NCI-H526 treated with DMSO at 0.1 percent for 48 hours (cell line): Measurements from ENCODE around the gene SPSB4.

Experiments used
- DNase-seq: peaks from one replicate; lab custom pipeline; 2025; lab: John Stamatoyannopoulos, UW

The SPSB4 gene

DNA sequence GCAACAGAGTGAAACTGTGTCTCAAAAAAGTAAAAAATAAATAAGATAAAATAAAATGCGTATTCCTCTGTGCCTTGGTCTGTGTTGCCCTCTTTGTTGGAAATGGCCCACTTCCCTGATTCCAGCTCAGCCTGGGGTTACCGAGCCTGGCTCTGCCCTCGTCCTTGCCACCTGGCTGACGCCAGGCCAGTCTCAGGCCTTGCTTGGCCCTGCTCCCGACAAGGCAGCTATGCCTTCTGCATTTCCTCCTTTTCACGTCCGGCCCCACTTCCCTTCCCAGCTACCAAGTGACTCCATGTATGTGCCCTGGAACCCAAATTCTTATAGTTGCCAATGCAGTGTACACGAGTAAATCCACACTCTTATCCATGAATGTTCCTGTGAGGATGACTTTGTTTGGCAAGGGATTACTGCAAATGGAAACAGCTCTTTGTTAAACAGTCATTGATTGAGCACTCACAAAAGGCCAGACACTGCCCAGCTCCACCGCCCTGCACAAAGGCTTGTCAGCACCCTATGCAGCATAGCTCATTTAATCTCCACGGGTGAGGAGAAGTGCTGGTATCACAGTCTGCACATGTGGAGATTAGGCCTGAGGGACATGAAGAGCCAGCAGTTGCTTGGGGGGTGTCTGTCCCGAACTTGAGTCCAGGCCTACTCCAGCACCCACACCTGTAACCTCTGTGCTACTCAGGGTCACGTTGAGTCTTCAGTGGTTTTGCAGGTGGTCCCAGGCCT, 25.1 kb downstream of the SPSB4 start:
- DNase-seq = no peak

DNA sequence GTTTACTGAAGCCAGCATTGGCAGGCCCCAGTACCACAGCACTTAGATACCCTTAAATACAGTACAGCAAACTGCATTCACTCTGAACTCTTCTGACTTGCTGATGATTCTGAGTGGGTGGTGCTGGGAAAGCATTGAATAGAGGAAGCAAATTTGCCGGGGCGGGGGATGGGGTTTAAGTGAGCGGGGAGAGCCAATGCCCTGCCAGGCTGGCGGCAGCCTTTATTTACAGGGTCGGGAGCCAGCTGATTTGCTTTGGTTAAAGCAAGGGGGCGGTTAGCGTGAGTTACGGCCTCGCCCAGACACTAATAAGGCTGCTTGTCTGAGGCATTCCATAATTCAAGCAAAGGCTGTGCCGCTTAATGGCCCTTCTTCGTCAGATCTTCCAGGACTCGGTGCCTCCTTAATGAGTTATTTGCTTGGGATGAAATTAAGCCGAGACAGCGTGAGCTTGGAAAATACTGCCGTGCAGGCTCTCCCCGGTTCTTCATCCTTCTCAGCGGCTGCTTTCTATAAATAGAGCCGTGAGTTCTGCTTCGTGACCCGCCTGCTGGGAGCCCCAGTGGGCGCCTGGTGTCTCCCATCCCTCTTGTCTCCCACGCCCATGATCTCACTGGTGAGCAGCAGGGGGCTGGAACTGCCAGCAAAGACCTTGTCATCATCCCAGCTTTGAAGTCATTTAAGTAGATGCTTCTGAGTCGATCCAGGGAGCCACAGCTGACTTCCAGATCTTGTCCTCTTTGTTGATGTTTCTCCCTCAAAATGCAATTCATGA, 25.8 kb downstream of the SPSB4 start:
- peak; percentile 51 for DNase-seq

- no peak for DNase-seq
These were observed 26.5 kb downstream of the SPSB4 start for GRCh38 chr3:141077631-141078030.

DNA sequence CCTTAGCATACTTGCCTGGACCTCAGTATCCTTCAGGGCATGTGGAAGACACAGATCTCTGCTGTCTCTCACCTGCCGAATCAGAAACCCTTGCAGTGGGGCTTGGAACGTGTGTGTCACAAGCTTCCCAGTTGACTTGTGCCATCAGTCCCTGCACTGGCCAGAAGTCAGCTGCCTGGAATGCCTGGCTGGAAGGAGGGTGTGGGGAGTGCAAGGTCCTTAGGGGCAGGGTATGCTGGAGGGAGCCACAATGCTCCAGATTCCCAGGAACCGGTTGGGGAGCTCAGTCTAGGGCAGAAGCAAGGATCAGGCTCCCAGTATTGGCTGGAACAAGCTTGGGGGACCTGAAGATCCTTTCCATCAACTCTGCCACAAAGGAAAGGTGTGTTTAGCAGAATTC, 27.1 kb downstream of the SPSB4 start:
- DNase-seq = no peak

- DNase-seq = no peak
These were observed 29.3 kb downstream of the SPSB4 start for GRCh38 chr3:141080431-141080830.

- no peak for DNase-seq
These were observed 30.1 kb downstream of the SPSB4 start for GRCh38 chr3:141081141-141081795.

DNA sequence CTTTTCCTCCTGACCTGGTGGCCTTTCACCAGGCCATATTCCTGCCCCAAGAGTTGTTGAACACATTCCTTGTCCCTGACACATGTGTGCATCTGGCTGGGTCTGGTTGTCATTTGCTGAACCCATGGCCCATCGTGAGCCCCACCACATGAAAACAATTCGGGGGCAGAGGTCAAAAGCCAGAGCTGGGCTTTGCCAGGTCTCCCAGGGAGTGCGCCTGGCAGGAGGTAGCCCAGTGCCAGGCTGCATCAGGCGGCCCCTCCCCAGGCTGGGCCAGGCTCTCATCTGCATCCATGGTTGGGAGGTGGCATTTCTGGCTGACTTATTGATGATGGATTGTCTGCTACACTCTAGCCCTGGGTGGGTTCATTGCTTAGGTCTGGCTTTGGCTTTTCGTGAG, 30.9 kb downstream of the SPSB4 start:
- no peak for DNase-seq

- DNase-seq = no peak
These were observed 32.1 kb downstream of the SPSB4 start for GRCh38 chr3:141083226-141083625.

- DNase-seq = no peak
These were observed 32.9 kb downstream of the SPSB4 start for GRCh38 chr3:141083836-141084649.

DNA sequence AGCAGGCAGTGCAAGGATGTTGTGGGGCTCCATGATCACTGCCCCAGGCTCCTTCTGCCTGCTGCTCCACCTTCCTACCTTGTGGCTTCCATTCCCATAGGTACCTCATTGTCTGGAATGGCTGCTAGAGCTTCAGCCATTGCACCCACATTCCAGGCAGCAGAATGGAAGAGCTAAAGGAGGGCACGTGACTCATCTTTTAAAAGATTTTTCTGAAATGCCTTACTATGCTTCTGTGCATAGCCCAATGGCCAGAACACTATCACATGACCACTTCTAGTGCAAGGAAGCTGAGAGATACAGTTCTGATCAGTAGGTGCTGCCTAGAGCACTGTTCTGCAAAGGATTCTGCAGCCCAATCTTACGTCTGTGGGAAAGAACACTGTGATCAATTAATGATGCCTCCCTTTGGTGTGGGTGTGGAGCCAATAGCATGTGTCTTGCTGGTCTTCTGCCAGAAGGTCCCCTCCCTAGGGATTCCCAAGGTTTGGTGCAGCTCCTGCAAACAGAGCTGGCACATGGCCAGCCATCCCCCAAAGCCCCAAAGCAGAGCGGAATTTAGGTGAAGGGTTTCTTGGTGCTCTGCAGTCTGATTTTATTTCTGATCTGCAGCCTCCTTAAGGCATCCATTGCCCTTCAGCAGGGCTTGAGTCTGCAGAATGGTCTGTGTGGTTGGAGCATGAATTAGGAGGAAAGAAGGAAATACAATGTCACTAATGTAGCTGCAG, 34.4 kb downstream of the SPSB4 start:
- DNase-seq = no peak

DNA sequence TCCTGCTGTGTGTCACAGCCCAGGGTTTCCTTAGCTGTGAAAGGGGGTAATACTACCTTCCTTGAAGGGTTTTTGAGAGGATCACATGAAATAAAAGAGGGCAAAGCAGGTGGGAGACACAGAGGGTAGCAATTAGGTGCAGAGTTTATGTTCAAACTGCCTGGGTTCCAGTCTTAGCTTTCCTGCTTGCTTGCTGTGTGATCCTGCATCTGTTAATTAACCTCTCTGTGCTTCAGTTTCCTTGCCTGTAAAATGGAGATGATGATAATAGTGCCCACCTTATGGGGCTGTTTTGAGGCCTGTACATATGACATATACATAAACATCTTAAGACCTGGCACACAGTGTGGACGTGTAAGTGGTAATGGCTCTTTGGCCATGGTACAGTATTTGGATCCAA, 35.0 kb downstream of the SPSB4 start:
- no peak for DNase-seq

DNA sequence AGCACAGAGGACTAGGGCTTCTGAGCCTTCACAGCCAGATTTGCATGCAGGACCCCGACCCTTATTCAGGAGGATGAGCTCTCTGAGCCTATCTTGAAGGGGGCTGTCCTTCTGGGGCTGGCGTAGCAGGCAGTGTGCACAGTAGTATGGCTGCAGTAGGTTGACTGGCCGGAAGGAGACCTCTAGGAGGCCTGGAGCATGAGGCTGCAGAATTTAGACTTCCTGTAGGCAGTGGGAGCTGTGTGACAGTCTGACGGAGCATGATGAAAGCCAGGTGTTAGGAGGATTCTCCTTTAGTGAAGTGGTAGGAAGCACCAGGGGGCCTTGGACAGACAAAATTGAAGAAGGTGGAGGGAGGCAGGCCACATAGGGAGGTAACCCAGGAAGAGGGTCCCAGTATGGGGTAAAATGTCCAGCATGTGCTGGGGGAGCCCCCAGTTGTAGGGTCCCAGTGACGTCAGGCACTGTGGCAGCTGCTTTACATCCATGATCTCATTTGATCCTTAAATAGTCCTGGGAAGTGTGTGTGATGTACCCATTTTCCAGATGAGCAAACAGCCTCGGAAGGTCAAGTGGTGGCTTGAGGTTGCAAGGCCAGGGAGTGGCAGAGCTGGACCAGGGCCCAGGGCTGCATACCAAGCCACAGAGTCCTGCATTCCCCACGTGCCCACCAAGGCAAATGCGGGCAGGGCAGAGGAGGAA, 36.1 kb downstream of the SPSB4 start:
- no peak for DNase-seq

DNA sequence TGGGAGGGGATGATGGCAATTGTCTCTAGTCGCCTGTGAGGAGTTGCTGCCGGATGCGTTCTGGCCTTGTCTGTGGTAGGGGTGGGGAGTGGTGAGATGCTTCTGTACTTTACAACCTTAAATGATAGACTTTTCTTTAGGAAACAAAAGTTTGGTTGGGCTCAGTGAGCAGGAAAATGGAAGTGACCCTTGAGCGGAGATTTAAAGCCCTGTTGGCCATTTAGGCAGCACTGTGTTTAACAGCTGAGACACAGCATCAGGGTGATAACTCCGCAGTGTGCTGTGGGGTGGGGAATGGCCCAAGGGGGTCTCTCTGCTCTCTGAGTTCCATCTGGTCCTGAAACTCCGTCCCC, 36.6 kb downstream of the SPSB4 start:
- no peak for DNase-seq

GRCh38 chr3:141089339-141090152, 38.4 kb downstream of the SPSB4 start:
- no peak for DNase-seq

- DNase-seq = no peak
These were observed 40.3 kb downstream of the SPSB4 start for GRCh38 chr3:141091426-141091825.

DNA sequence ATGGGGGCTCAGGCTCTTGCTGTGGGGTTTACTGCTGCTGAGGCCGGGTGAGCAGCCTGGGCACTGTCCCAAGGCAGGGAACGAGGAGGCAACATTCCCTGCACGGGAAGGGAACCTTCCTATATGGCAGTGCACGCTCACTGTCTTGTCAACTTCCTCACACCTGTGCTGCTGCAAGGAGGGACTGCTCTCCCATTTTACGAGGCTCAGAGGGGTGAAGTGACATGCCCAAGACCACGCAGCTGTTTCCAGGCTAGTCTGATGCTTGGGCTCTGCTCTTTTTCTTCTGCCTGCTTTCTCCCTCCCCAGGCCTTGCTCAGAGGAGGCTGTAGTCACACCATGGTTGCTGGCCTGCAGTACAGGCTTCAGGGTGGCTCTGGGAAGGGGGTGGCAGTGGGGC, 41.5 kb downstream of the SPSB4 start:
- DNase-seq = no peak

GRCh38 chr3:141093397-141093796, 42.2 kb downstream of the SPSB4 start:
- DNase-seq = no peak

GRCh38 chr3:141093971-141094684, 43.0 kb downstream of the SPSB4 start:
- DNase-seq = no peak

DNA sequence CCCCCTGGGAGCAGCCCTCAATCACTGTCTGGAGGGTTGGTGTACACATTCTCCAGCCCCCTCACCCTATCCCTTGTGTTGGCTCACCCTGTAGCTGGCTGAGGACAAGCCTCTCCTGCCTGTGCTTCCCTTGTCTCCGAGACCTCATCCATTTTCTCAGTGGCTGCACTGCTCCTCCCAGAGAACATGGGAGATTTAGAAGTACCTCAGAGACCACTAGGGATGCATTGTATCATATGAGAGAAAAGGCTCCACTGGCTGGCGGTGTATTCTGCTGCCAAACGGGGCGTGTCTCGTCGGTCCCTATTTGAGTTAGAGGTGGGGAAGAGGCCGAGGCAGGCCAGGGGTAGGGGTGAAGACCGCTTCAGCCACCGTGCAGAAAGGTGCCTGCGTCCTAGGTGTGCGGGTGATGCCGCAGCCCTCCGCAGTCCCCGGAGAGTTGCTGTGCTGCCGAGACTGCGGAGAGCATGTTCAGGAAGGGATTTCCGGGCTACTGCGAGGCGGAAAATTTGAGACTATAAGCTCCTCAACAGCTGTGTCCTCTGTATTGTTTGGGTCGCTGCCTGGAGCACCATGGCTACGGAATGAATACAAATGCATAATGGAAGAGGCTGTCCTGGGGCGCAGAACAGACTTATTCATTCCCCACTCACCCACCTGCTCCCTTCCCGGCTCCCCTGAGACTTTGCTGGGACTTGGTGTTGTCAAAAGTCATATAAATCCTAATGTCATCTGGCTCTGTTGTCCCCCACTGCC, 43.8 kb downstream of the SPSB4 start:
- no peak for DNase-seq
